Activated naive CD4-positive, alpha-beta T cell treated with anti-CD3 and anti-CD28 coated beads, Interleukin-2, amount 50 U/mL, for 16 hours (primary cell): ENCODE data around the gene TMED5.

ENCODE experiments used
- DNase-seq: peaks from one replicate; pipeline ENCODE4 v3.0.0-alpha.2; 2020

TMED5 gene

DNA sequence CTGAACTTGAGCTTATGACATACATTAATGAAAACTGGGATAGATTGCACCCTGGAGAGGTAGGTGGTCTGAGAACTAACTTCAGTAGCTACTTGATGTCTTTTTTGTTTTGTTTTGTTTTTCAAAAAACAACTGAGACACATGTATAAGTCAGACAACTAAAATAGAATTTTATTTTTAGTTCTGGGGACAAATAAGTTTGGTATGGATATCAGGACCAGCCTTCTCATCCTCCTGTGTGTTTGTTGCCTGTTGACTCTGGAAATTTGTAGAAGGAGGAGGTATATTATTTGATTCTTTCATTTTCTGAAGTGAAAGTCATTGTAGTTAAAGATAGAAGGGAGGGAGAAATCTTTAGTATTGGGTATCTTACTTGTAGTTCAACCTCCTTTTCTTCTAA, 59.6 kb downstream of the TMED5 start:
- no peak for DNase-seq

DNA sequence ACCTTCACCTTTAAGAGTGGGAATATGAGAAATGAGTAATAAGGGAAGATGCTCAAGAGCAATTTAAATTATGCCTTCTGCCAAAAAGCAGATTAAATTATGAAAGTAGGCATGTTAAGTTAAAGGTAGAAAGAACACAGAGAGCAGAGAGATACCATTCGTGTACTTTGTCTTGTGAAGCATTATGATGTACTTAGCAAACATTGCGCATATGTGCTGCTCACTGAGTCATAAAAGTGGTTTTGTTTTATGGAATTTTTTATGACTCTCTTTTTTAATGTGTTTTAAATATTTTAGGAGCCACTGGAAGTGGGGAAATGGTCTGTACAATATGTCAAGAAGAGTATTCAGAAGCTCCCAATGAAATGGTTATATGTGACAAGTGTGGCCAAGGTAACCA, 65.8 kb downstream of the TMED5 start:
- no peak for DNase-seq

DNA sequence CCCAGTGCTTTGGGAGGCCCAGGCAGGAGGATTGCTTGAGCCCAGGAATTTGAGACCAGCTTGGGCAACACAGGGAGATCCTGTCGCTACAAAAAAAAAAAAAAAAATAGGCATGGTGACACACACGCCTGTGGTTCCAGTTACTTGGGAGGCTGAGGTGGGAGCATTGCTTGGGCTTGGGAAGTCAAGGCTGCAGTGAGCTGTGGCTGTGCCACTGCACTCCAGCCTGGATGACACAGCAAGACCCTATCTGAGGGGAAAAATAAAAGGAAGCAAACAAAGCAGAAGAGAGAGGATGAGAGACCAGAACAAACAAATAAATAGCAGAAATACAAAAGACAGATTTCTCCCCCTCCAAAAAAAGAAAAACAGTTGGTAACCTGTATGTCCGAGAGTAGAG, 67.1 kb downstream of the TMED5 start:
- DNase-seq, result no peak

DNA sequence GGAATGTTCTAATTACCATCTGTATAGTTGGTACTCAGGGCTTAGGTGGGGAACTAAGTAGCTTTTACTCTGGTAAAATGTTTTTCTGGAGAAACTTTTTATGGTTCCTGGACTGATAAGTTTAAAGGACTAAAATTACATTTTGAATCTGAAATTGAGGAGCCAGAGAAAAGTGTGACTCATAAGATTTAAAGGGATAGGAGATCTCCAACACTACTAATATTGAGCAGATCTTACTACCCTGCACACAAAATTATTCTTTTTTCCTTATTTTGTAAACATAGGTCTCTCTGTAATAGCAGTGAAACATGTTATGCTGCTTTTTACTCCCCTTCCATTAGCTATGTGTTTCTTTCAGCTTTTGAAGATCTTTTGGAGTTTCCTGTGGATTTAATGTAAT, 68.7 kb downstream of the TMED5 start:
- DNase-seq, result no peak

DNA sequence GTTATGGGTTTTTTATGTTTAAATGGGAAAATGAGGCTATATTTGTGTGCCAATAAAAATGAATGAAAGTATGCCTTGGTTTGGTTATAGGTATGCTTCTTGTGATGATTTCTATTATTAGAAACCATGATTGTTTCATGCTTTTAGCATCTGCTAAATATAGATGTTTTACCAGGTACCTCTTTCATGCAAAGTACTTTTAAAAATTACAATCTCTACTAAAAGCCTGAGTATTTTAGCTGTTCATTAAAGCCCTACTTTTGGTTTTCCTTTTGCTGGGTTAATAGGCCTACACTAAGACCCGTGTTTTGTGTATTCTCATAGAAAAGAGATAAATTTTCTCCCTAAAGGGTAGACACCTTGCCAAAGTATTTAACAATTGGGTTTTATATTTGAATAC, 69.1 kb downstream of the TMED5 start:
- DNase-seq, result no peak

GRCh38 chr1:93109578-93109977, 70.6 kb downstream of the TMED5 start:
- no peak for DNase-seq

GRCh38 chr1:93108335-93108734, 71.9 kb downstream of the TMED5 start:
- no peak for DNase-seq

- no peak for DNase-seq
These were observed 72.8 kb downstream of the TMED5 start for GRCh38 chr1:93107395-93107794.

DNA sequence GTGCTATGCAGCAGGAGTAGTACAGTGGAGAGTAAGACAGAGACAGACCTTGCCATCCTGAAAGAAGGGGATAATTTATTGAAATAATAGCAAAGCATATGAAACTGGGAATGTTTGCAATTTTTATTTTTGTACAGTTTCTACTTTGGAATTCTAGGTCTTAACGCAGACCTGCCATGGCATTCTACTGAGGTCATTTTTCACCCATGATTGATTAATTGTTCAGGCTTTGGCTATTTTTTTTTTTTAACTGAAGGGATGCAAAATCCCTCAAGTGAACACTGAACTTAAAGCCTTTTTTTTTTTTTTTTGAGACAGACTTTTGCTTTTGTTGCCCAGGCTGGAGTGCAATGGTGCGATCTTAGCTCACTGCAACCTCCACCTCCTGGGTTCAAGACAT, 74.0 kb downstream of the TMED5 start:
- DNase-seq, result no peak

GRCh38 chr1:93102142-93102541, 78.1 kb downstream of the TMED5 start:
- no peak for DNase-seq
